GM10248 (cell line): ENCODE measurements around the gene RAX.

Source experiments
- CTCF ChIA-PET: fragments of 300-600 bp; sonication (Branson Sonifier 250); formaldehyde crosslinking; extraction: SDS; loops from one replicate; lab custom pipeline; 2021; ENCODE audit warnings: antibody characterized with exemption; lab: Yijun Ruan, JAX
- POLR2A ChIA-PET: fragments of 350-650 bp; sonication (Branson Sonifier 250); formaldehyde crosslinking; extraction: SDS; loops from one replicate; lab custom pipeline; 2020; ENCODE audit warnings: antibody characterized with exemption; lab: Yijun Ruan, JAX
- DNase-seq: peaks from one replicate; pipeline ENCODE4 v3.0.0; 2012; ENCODE audit errors: extremely low spot score
- CTCF ChIP-seq: IDR thresholded peaks from 2 replicates; pipeline ENCODE4 v1.5.1; 2012; ENCODE audit warnings: mild to moderate bottlenecking, low read depth; ENCODE audit errors: extremely low read depth, missing control alignments, control extremely low read depth

RAX gene

GRCh38 chr18:59305295-59305694 is 32.0 kb upstream of the RAX start:
- ChIA-PET POLR2A (no interaction called here), CTCF (interaction anchor here (15.0 kb wide), 1 partner anchor 95 kb away, joined by 239 read pairs; no protein-coding TSS in a partner anchor)
- no peak for DNase-seq
- TF ChIP-seq CTCF = no peak

DNA sequence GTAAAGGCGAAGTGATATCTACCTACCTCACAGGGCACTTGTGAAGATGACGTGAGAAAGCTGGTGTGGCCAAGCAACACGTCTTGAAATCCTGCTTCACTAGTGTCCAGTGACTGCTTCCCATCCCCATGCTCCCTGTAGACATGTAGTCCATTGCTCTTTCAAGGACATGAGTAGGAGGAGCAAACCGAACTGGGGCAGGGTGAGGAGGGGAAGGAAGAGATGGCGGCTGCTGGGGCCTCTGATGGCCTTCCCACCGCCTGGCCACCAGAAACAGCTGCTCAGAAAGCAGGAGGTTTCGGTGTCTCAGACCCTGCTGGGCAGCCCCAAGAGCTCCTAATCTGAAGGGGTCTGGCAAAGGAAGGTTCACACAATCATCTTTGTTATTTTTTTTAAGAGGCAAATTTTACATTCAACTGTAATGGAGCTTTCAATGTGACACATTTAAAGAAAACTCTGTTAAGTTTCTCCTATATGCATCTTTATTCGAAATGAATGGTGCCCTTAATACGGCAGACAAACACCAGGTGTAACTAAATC is 30.5 kb upstream of the RAX start:
- DNase-seq = no peak
- POLR2A ChIA-PET = no interaction called here
- TF ChIP-seq CTCF = no peak
- CTCF ChIA-PET = interaction anchor here (1.1 to 15.0 kb wide), 5 partner anchors 27 to 234 kb away, joined by 3 to 239 read pairs (median 3); no protein-coding TSS in a partner anchor

DNA sequence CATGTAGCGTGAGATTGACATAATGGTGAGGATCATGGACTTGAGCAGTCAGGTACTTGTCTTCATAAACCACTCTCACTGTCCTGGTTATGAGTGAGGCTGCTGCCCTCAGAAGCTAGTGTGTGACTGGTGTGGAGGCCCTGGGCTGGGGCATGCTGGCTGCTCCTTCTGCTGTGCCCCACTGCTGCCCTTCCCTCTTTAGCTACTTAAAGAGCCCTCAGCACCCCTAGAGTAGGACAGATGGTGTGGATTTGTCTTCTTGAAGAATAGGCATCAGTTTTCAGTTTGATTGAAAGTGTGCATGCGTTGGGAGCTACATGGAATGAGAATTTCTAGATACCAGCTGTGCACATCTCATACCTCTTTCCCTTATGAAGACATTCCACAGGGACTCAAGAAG is 29.8 kb upstream of the RAX start:
- ChIA-PET CTCF (interaction anchor here (1.1 to 15.0 kb wide), 5 partner anchors 8 to 233 kb away, joined by 3 to 239 read pairs (median 3); no protein-coding TSS in a partner anchor), POLR2A (no interaction called here)
- TF ChIP-seq CTCF = no peak
- DNase-seq = no peak

DNA sequence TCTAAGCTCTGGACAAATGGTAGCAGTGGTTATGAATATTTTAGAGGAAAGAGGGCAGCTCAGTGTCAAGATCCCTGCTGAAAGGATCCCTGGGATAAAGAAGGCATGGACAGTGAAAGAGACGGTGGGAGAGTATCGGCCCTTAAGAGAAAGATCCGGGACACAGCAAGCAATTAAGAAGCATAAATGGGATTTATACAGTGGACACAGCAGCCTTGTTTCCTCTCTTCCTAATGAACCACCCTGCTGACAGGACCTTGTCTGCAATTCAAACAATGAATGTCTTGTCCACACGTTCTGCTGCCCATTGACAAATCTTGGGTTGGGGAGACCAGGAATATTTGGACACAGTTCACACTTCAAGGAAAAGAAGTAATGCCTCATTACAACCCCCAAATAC is 28.7 kb upstream of the RAX start:
- TF ChIP-seq CTCF = no peak
- DNase-seq = no peak
- ChIA-PET CTCF (interaction anchor here (1.4 to 15.0 kb wide), 2 partner anchors 9 to 98 kb away, joined by 3 to 239 read pairs; no protein-coding TSS in a partner anchor), POLR2A (no interaction called here)

GRCh38 chr18:59300676-59301285 is 27.5 kb upstream of the RAX start:
- ChIA-PET POLR2A (no interaction called here), CTCF (interaction anchor here (0.8 to 15.0 kb wide), 5 partner anchors 9 to 512 kb away, joined by 3 to 239 read pairs (median 3); no protein-coding TSS in a partner anchor)
- TF ChIP-seq CTCF = no peak
- DNase-seq = no peak

GRCh38 chr18:59298871-59299270 is 25.6 kb upstream of the RAX start:
- no peak for DNase-seq
- POLR2A ChIA-PET = no interaction called here
- TF ChIP-seq CTCF = no peak
- CTCF ChIA-PET = interaction anchor here (1.6 to 1.9 kb wide), 2 partner anchors 10 to 104 kb away, joined by 4 to 8 read pairs; no protein-coding TSS in a partner anchor
